Keratinocyte (primary cell): ENCODE results near the gene MYH9.

Experiments used
- CTCF ChIP-seq, 3 experiments: IDR thresholded peaks in 1 of 3; conservative IDR thresholded peaks in 1 of 3; optimal IDR thresholded peaks in 1 of 3; 2 replicates in 2 of 3; 3 replicates in 1 of 3; pipeline versions ENCODE3 to v1.5.1; 2011; ENCODE audit warnings: low read length in 3 of 3, mild to moderate bottlenecking in 3 of 3, moderate library complexity in 2 of 3, control low read depth in 1 of 3, inconsistent platforms in 1 of 3; ENCODE audit not compliant: insufficient read depth in 2 of 3; ENCODE audit errors: extremely low read depth in 1 of 3
- EZH2 ChIP-seq: IDR thresholded peaks from one replicate; pipeline ENCODE4 v1.6.1; 2012; ENCODE audit warnings: inconsistent platforms, mild to moderate bottlenecking, low read length, moderate library complexity

DNA sequence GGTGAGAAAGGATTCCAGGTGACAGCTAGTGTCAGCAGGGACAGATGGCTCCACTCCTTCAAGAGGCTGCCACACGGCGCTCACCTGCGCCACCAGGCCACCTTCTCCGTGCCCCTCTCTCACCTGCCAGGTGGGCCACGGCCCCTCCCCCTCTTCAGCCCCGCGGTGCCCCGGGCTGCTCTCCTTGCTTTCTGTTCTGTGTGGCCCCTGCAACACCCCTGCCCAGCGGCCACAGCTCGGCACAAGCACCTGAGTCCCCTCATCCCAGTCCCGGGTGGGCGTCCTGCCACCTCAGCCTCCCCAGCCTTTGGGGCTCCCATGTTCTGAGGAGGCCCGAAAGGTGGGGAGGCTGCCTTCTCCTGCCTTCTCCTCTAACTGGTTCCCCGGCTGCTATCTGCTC, 88.5 kb downstream of the MYH9 start:
- TF ChIP-seq CTCF (optimal IDR thresholded peaks at IDR 0.05 in 1 of 3, IDR thresholded peaks at IDR 0.05 in 1 of 3, conservative IDR thresholded peaks at IDR 0.05 in 1 of 3; ENCODE audit: extremely low read depth in 1 of 3, insufficient read depth in 2 of 3, low read length in 3 of 3) (no peak), EZH2 (no peak)
